ENCODE results near the gene FGF14.

Gene FGF14

DNA sequence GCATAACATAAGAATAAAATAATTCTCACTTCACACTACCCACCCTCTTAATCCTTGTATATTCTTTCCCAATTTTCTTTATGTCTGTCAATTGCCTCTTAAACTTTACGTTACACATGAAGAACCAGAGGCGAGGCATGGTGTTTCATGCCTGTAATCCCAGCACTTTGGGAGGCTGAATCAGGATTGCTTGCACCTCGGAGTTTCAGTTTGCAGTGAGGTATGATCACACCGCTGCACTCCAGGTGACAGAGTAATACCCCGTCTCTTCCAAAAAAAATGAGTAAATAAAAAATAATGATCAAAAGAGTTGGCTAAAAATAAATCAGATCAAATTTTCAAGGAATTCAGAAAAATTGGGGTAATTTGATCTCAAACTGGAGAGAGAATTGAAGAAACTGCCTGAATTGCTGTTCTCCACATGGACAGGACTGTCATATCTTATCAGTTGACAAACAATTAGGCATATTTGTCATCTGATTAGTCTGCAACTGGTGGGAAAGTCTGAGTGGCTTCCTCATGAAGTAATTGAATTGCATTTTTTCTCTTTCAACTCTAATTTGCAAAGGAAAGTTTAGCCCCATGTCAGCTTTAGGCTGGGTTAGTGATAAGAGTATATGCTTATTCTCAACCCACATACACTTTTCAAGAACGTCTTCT lies 646.5 kb downstream of the FGF14 start:
- no peak for DNase-seq

DNA sequence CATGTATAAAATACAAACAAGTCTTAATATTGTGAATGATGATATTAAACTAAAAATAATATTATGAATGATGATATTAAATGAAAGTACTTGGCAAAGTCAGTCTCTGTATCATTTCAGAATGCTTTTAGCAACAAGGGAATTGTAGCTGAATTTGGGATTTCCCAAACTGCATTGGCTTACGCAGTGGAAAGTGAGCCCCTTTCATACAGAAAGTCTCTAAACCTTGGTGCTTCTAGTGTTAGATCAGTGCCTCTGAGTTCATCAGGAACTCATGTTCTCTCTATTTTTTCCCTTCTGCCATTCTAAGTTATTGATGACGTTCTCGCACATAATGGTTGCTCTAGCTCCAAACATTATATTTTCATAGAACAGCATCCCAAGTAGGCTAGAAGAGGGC lies 649.4 kb downstream of the FGF14 start:
- DNase-seq, result no peak

DNA sequence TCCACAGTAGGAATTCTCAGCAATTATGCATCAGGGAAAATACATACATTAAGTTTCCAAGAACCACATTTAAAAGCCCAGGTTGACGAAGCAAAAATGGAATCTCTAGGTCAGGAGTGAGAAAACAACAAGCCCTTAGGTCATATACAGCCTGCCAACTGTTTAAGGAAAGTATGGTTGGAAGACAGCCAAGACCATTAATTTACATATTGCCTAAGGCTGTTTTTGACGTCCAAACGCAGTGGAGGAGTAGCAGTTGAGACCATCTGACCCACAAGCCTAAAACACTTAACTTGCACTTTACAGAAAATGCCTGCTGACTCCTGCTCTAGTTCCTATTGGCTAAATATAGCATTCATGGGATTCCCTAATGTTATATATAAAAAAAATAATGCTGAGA lies 650.4 kb downstream of the FGF14 start:
- DNase-seq, result peak; percentile 16

DNA sequence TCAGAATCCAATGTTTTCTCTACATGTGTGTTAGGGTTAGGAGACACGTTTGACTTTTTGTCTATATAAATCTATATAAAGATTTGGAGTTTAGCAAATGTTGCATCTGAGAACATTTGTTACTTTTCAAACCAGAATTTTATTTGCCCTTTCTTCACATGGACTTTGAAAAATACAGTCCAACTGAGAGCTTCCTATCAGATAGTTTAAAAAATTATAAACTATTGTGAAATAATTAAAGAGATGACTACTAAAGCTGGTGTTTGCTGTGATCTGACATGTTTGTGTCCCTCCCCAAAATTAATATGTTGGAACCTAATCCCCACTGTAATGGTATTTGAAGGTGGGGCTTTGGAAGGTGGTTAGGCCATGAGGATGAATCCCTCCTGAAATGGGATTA lies 652.3 kb downstream of the FGF14 start:
- no peak for DNase-seq

DNA sequence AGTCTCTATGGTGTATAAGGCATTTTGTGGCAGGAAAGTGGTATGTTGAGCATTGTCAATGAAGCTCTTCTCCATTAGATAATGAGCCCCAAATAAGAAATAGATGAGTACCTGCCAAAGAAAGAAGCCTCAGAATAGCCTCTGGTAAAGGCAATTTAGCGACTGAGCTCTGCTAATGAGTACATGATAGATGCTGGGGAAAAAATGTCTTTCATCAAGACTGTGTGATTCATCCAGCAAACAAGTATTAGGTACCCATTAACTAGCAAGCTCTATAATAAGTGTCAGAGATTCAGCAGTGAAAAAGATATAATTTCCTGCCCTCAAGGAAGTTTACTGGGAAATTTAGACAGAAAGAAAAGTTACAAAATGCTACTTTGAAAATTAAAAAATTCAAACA lies 654.8 kb downstream of the FGF14 start:
- DNase-seq, result no peak

DNA sequence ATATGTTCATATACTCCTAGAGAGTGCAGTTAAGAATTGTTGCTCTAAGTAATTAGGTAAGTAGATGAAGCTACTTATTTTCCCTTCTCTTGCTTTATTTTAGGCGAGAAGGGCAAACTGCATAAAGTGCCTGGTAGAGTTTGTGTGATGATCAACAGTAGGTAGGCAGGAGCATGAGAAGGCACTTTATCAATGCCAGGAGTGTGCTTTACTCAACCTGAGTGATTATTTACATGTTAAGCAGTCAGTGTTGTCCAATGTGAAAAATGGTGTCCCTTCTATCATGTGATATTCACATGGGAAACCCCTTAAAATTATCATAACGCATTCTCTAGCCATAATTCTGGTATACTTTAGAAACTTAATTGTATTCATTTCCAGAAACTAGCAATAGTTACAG lies 655.3 kb downstream of the FGF14 start:
- DNase-seq, result no peak

DNA sequence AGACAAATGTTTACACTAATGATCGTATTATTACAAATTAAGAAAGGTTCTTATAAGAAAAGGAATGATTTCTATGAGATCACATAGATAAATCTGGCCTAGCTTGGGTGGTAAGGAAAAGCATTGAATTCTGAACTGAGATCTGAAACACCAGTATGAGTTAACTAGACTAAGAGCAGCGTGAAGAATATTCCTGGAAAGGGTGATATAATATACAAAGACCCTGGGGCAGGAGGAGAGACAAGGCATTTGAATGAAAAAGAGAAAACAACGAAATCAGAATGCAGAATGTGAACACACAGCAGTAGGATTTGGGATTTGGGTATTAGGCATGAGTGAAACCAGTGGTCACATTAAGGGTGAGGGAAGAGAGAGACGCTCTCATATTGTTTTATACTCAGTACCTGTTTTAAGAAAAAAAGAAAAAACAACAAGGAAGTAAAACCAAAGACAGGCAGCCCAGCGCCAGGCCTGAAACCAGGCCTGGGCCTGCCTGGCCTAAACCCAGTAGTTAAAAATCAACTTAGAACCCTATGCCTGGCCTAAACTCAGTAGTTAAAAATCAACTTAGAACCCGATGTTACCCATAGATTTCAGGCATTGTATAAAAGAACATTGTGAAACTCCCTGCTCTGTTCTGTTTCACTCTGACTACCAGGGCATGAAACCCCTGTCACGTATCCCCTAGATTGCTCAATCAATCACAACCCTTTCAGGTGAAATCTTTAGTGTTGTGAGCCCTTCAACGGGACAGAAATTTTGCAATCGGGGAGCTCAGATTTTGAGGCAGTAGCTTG lies 662.3 kb downstream of the FGF14 start:
- DNase-seq, result no peak

DNA sequence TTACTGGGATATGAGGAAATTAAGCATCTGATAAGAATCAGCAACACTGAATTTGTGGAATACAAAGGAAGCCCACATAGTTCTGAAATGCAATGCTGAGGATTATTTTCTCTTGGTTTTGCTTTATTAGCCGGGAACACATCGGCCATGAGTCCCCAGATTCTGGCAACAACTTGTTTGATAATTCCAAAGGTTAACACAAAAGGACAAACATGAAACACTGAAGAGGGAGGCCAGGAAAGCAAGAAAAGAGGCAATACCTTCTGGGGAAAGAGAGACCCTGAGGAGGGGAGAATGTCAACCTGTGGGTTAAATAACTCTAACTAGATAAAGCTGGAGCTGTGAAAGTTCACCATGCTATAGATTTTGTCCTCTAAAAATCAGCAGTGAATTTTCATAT lies 663.5 kb downstream of the FGF14 start:
- no peak for DNase-seq

DNA sequence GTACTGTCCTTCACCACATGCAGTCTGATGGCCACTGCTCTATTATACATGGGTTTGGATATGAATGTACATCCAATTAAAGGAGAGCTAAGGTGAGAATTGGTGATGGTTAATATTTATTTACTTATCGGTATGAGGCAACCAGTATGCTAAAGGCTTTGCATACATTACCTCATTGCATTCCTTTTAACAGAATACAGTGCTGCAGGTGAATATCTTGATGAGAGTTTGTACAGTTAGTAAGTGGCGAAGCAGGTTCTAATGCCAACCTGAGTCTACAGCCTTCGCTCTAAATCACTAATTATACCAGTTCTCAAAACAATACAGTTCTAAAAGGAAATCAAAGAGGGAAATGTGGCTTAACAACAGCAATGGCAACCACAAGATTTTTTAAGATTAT lies 665.3 kb downstream of the FGF14 start:
- no peak for DNase-seq

DNA sequence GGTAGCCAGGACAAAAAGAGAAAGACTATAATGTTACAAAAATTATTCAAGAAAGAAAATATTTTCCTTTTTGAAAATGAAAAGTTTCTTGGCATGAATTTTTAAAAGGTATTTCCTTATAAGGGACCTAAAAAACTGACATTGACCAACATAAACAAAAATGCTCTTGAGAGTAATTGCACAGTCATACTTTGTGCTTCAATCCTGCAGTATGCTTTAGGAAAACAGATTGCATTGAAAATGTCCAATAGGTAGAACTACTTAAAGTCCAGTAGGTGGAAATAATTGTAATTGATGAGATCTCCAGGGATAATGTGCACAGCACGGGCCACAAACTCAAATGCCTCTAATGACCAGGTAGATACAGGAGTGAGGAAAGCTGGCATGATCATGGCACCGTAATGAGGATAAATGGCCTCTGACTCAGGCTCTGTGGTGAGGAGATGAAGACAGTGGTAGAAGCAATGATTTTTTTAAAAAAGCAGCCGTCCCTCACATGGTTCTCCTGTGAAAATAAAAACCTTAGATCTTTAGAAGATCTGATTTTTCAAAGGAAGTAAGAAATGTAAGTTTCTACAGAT lies 671.3 kb downstream of the FGF14 start:
- DNase-seq, result no peak

DNA sequence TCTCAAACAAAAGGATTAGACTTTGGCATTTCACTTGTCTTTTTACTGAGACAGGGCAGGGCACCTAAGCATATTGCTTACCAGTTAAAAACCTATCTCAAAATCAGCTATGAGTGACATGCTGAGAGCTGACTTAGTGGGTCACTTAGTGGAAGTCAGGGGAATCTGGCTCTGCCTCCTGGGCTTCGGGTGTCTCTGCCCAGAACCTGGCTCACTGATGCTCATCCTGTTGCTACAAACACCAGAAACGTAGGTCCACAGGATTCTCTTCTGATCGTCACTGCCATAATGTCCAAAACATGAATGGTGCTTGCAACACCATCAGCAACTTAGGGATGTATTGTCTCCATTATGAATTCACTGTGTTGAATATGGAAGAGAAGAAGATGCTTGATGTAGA lies 673.2 kb downstream of the FGF14 start:
- DNase-seq, result no peak

DNA sequence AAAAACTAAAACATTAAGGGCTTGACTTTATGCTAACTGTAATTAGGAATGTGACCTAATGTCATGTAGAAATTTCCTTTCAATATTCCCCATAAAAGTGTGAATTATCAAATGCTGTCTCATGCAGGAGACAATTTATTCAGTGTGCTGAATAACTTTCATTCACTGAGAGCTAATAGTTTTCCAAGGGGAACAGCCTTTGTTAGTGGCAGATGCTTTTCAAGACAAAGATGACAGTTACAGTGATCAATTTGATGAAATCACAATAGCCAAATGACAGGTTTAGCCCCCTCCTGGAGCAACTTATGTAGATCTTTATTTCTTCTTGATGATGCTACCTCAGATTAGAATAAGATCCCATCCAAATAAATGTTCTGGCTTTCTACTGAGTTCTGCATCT lies 673.8 kb downstream of the FGF14 start:
- no peak for DNase-seq

DNA sequence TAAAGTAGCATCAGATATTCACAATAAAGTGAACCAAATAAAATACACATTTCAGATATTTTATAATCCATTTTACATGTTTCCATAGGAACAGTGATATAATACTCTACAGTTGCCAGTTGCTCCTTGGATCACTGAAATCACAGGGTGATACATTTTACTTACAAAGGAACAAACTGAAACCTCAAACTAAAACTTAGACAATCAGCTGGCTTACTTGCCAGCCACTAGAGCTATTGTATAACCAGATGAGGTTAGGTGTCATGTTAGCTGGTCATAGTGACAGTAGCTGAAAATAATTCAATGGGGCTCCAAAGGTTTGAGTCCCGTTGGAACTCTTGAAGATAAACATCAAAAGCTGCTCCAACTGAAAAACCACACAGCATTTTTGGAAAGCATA lies 674.7 kb downstream of the FGF14 start:
- no peak for DNase-seq

DNA sequence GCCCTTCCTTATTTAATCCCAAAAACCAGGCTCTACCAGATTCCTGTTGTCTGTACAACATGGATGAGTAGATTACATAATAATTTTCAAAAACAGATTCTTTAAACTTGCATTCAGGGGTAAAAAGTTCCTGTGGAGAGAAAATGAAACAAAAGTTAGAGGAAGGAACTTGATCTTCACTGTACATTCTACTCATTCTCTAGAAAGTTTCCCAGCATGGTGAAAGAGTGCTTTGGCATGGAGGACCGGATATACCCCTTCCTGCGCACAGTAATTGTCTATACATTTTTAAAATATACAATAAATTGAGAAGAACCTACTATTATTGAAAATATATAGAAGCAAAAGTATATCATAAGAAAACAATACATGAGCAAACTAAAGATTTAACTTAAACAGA lies 675.2 kb downstream of the FGF14 start:
- DNase-seq, result no peak

DNA sequence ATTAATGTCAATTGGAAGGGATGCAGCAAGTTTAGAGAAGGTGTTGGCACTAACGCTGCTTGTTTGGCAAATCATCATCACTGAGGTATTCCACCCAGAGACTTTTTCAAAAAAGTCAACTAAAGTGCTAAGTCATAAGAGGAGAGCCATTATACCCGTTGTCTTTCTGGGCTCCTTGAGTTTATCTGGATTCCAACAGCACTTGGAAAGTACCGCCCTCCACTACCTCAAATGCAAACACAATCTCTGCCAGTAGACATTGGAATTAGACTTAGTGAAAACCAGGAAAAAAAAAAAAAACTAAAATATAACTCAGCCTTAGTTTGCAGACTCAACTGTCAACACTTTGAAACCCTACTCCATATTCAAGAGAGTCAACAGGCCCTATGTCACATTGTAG lies 683.4 kb downstream of the FGF14 start:
- no peak for DNase-seq

DNA sequence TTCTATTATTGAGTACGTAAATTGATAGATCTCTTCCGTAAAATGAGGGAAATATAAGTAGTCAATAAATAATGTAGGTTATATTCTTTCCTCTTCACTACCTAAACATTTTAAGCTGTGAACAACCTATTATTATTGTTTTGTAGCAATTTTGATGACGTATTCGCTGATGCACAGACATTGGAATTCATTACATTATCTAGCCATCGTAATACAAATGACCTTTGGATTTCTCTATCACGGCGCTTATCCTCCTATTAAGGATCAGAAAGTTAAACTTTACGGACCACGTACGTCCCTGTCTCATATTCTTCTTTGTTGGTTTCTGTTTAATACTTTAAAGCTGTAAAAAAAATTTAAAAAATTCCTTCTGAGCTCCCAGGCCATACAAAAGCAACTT lies 684.5 kb downstream of the FGF14 start:
- no peak for DNase-seq

DNA sequence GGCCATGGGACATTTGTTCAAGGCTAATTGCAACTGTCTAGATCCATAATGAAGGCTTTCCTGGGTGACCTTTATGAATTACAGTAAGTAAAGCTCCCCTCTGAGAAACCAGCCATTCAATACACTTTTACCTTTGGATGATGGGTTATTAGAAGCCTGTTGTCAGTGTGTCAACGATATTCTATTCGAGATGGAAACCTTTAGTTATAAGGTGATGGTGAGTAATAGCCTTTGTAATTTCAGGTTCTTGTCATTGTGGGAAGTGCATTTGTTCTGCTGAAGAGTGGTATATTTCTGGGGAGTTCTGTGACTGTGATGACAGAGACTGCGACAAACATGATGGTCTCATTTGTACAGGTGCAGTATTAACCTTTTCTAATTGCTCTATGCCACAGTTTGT lies 687.7 kb downstream of the FGF14 start:
- DNase-seq, result no peak

DNA sequence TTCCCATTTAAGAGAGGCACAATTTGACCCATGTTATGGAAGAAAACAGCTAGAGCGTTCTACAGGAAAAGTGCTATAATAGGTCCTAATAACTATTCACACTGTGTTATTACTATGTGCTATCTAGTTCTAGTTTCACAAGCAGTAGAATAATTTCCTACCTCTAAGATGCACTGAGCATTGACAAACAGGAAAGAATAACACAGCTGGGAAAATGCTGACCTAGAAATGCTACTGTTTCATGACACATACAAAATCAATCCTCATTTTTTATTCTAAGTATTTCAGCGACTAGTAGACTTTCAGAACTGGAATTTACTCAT lies 689.9 kb downstream of the FGF14 start:
- no peak for DNase-seq

DNA sequence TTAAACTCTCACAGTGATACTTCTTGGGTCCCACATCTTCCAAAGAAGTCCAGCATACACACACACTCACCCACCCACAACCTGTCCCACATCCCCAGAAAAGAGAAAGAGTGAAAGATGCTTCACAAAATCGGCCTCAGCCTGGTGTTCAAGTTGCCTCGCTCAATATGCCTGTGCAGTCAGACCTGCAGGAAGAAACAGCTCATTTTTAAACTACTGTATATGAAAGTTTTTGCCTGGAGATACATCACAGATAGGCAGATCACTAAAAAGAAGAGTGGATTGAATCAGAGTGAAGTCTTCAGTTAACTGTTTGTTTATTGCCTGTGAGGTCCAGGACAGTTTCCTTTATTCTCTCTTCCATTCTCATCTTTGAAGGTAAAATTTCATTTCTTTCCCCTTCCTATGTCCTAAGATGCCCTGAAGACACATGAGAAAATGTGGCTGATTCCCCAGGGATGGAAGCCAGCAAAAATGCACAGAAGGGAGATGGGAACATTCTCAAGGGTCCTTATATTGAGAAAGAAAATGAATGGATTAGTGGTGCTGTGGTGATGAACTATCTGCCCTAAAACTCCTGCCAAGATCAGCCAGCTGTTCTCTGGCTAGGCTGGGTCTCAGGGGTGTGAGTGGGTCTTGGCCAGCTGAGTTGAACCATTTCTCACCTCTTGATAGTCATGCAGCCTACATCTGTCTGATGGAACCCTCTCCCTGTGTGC lies 690.4 kb downstream of the FGF14 start:
- no peak for DNase-seq

DNA sequence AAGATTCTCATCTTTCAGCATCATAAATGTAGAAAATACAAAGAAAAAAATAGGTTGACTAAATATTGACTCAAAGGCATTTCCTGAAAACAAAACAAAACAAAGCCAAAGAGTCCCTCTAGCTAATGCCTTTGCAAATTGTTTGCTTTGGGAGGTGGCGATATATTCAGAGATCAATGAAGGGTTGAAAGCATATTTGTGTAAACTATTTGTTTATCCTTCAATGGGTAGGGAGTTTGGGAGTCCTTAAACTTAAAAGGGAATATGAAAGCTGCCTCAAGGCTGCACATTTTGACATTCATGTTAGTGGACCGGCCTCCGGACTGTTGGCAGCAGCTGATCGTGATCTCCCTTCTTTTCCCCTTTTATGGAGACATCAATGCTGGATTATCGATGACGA lies 691.9 kb downstream of the FGF14 start:
- DNase-seq, result peak; percentile 21

DNA sequence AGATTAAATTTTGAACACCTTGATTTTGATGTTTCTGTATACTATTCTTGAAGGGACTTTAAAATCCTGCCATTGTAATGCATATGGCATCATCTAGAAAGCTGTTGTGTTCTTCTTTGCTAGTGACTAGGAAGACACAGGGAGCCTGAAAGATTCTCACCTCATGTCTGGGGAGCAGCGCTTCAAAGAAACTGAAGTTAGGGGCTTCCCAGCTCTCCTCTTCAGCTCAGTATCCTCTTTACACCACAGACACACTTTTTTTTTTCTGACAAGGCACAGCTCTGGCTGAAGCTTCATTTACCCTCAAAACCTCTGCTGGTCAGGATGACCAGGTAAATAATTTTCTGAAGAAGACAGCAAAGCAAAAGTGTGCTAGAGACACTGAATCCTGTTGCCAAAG lies 693.7 kb downstream of the FGF14 start:
- DNase-seq, result no peak

DNA sequence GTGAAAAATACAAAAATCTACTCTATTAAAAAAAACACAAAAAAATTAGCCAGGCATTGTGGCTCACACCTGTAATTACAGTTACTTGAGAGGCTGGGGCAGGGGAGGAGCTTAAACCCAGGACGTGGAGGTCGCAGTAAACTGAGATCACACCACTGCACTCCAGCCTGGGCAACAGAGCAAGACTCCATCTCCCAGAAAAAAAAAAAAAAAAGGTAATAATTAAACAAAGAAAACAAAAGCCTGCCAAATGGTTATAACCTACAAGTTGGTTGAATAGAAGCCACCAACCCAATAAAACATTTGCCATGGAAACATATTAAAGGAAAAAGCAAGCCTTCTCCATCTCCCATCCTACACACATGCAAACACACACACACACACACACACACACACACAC lies 694.2 kb downstream of the FGF14 start:
- no peak for DNase-seq

DNA sequence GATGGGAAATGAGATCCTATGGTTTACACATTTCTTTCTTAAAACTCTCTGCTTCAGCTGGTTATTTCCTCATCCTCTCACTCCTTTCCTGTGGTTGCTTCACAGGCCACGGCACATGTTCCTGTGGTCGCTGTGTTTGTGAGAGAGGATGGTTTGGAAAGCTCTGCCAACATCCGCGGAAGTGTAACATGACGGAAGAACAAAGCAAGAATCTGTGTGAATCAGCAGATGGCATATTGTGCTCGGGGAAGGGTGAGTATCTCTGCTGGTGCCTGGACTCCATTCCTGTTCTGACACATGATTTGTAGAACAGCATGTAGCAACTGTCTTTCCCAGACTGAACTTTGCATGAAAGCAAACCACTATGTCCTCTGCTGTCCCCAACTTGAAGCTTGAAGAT lies 695.2 kb downstream of the FGF14 start:
- DNase-seq, result no peak

DNA sequence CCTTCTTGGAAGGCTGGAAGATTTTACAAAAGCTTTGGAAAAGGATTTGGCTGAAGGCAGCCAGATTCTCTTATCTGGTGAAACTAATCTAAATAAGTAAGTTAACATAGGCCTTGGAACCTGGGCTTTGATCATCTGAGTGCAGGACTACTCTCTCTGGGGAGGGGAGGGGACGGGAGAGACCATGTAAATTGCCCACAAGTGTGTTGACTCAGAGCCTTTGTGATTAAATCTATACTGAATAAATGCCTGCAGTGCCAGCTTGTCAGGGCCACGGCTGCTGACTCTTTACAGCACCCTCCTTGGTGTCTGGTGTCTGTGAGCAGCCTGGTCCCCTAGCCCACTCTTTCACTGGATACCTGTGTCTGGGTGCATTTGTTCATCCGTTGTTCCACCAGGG lies 698.0 kb downstream of the FGF14 start:
- DNase-seq, result no peak

Data from NCI-H2029 (cell line).